MM.1S (cell line): ENCODE results near the gene NR1H2.
"Not testable (repeated sequence)": the region's sequence is repeated elsewhere in the genome, so short reads cannot be mapped to it uniquely, and the experiment has no call there.

ENCODE experiments used
- DNase-seq: peaks from one replicate; pipeline ENCODE4 v3.0.0-alpha.2; 2015
- H2AFZ ChIP-seq: fragments of 300-600 bp; sonication (generic); 2 replicates; pipeline ENCODE4 v1.6.0; 2016; ENCODE audit warnings: antibody characterized with exemption, low read length
- H3F3A ChIP-seq: fragments of 300-600 bp; sonication (generic); 2 replicates; pipeline ENCODE4 v1.6.1; 2016; ENCODE audit warnings: mild to moderate bottlenecking, antibody characterized with exemption, low read length, moderate library complexity, mixed read lengths; ENCODE audit not compliant: insufficient read depth
- H3K27ac ChIP-seq: fragments of 300-600 bp; sonication (generic); 2 replicates; pipeline ENCODE4 v1.5.1; 2016; ENCODE audit warnings: mild to moderate bottlenecking, low read length
- H3K27me3 ChIP-seq: fragments of 300-600 bp; sonication (generic); replicated peaks from 2 replicates; pipeline ENCODE4 v1.6.0; 2016; ENCODE audit warnings: low read length; ENCODE audit not compliant: insufficient read depth
- H3K36me3 ChIP-seq: fragments of 300-600 bp; sonication (generic); replicated peaks from 2 replicates; pipeline ENCODE4 v1.6.1; 2016; ENCODE audit warnings: mild to moderate bottlenecking, low read length, mixed read lengths; ENCODE audit not compliant: insufficient read depth
- H3K4me1 ChIP-seq: fragments of 300-600 bp; sonication (generic); 2 replicates; pipeline ENCODE4 v1.6.1; 2016; ENCODE audit warnings: low read length, mixed read lengths
- H3K4me2 ChIP-seq: fragments of 300-600 bp; sonication (generic); 2 replicates; pipeline ENCODE4 v1.6.0; 2016; ENCODE audit warnings: low read depth, low read length
- H3K4me3 ChIP-seq: fragments of 300-600 bp; sonication (generic); 2 replicates; pipeline ENCODE4 v1.5.1; 2016; ENCODE audit warnings: low read length, mixed read lengths
- H3K79me2 ChIP-seq: fragments of 300-600 bp; sonication (generic); 2 replicates; pipeline ENCODE4 v1.6.1; 2016; ENCODE audit warnings: mixed run types, low read length, mixed read lengths
- H3K9ac ChIP-seq: fragments of 300-600 bp; sonication (generic); 2 replicates; pipeline ENCODE4 v1.6.1; 2016; ENCODE audit warnings: low read length, mixed read lengths
- H3K9me2 ChIP-seq: fragments of 300-600 bp; sonication (generic); replicated peaks from 2 replicates; pipeline ENCODE4 v1.6.1; 2016; ENCODE audit warnings: mild to moderate bottlenecking, low read length, mixed read lengths; ENCODE audit not compliant: insufficient read depth
- H3K9me3 ChIP-seq: fragments of 300-600 bp; sonication (generic); replicated peaks from 2 replicates; pipeline ENCODE4 v1.6.1; 2016; ENCODE audit warnings: mild to moderate bottlenecking, low read length, mixed read lengths; ENCODE audit not compliant: insufficient read depth
- H4K20me1 ChIP-seq: fragments of 300-600 bp; sonication (generic); 2 replicates; pipeline ENCODE4 v1.6.1; 2016; ENCODE audit warnings: mild to moderate bottlenecking, low read length, moderate library complexity, mixed read lengths; ENCODE audit not compliant: insufficient read depth
- EZH2 ChIP-seq: fragments of 300-600 bp; sonication (generic); optimal IDR thresholded peaks from 2 replicates; pipeline ENCODE3; 2017; ENCODE audit warnings: low read depth, mild to moderate bottlenecking, antibody characterized with exemption, low read length, mixed read lengths
- EZH2phosphoT487 ChIP-seq: fragments of 300-600 bp; sonication (generic); IDR thresholded peaks from 2 replicates; pipeline ENCODE4 v1.6.1; 2018; ENCODE audit warnings: antibody characterized with exemption, low read length
- TF ChIP-seq, protein P1 (sequence below): fragments of 300-600 bp; sonication (generic); IDR thresholded peaks from 2 replicates; pipeline ENCODE4 v1.5.1; 2016; ENCODE audit warnings: antibody characterized with exemption, low read length, mixed read lengths

Gene NR1H2

DNA sequence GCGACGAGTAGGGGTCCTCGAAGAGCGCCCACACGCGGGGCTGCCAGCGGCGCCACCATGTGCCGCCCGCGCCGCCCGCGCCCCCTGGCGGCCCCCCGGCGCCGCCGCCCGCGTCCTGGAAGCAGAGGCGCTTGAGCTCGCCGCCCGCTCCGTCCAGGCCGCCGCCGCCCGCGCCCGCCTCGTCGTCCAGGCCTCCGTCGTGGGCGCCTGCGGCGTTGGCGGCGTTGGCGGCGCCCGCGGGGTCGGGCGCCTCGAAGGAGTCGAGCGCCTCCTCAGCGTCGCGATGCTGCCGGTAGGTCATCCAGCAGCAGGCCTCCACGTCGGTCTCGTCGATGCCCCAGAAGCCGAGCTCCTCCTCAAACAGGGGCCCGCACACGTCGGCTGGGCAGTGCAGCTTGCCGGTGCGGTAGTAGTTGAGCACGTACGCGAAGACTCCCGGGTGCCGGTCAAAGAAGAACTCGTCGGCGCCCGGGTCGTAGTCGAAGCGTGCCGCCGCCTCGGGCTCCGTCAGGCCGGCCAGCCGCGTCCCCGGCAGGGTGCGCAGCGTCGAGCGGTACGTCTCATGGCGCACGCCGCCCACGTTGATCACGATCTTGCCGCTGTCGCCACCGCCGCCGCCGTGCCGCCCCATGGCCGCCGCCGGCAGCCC, 47.9 kb upstream of the NR1H2 start:
- Histone ChIP-seq H3K36me3 (no peaks in the 10 kb centered on the region), H3K9ac (no peak overlapping the region), H2AFZ (no peak overlapping the region), H3K27me3 (peaks cover 61% of the 10 kb centered on the region), H3K4me2 (no peak overlapping the region), H3F3A (no peaks in the 10 kb centered on the region), H4K20me1 (no peaks in the 10 kb centered on the region), H3K79me2 (no peaks in the 10 kb centered on the region), H3K9me3 (no peaks in the 10 kb centered on the region), H3K9me2 (no peaks in the 10 kb centered on the region), H3K4me3 (no peak overlapping the region), H3K4me1 (no peaks in the 10 kb centered on the region; the same call in 1 of the 2 replicates), H3K27ac (no peak overlapping the region)
- no peak for TF ChIP-seq EZH2
- no peak for TF ChIP-seq EZH2phosphoT487
- TF ChIP-seq, protein P1, sequence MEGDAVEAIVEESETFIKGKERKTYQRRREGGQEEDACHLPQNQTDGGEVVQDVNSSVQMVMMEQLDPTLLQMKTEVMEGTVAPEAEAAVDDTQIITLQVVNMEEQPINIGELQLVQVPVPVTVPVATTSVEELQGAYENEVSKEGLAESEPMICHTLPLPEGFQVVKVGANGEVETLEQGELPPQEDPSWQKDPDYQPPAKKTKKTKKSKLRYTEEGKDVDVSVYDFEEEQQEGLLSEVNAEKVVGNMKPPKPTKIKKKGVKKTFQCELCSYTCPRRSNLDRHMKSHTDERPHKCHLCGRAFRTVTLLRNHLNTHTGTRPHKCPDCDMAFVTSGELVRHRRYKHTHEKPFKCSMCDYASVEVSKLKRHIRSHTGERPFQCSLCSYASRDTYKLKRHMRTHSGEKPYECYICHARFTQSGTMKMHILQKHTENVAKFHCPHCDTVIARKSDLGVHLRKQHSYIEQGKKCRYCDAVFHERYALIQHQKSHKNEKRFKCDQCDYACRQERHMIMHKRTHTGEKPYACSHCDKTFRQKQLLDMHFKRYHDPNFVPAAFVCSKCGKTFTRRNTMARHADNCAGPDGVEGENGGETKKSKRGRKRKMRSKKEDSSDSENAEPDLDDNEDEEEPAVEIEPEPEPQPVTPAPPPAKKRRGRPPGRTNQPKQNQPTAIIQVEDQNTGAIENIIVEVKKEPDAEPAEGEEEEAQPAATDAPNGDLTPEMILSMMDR, result no peak
- no peak for DNase-seq

DNA sequence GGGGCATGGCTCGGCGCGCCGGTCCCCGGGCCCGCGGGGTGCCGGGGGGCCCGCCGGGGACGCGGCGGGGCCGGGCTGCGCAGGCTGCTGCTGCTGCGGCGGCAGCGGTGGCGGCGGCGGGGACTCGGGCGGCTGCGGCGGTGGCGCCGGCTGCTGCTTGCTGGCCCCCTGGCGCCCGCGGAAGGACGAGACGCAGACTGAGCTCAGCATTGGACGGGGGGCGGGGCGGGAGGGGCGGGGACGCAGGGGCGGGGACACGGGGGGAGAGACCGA, 47.4 kb upstream of the NR1H2 start:
- no peak overlapping the region for H2AFZ ChIP-seq
- no peak overlapping the region for H3K9ac ChIP-seq
- H3F3A ChIP-seq, result no peaks in the 10 kb centered on the region
- DNase-seq, result no peak
- no peak overlapping the region for H3K27ac ChIP-seq
- TF ChIP-seq EZH2 (no peak), EZH2phosphoT487 (no peak)
- TF ChIP-seq, protein P1, result no peak
- no peaks in the 10 kb centered on the region for H3K36me3 ChIP-seq
- H3K79me2 ChIP-seq, result no peaks in the 10 kb centered on the region
- no peaks in the 10 kb centered on the region for H3K9me2 ChIP-seq
- H3K27me3 ChIP-seq, result peaks cover 57% of the 10 kb centered on the region
- H3K4me2 ChIP-seq, result no peak overlapping the region
- H3K4me3 ChIP-seq, result no peak overlapping the region
- no peaks in the 10 kb centered on the region for H3K9me3 ChIP-seq
- peaks cover under 1% of the 10 kb centered on the region; the same call in 1 of the 2 replicates for H3K4me1 ChIP-seq
- no peaks in the 10 kb centered on the region for H4K20me1 ChIP-seq

DNA sequence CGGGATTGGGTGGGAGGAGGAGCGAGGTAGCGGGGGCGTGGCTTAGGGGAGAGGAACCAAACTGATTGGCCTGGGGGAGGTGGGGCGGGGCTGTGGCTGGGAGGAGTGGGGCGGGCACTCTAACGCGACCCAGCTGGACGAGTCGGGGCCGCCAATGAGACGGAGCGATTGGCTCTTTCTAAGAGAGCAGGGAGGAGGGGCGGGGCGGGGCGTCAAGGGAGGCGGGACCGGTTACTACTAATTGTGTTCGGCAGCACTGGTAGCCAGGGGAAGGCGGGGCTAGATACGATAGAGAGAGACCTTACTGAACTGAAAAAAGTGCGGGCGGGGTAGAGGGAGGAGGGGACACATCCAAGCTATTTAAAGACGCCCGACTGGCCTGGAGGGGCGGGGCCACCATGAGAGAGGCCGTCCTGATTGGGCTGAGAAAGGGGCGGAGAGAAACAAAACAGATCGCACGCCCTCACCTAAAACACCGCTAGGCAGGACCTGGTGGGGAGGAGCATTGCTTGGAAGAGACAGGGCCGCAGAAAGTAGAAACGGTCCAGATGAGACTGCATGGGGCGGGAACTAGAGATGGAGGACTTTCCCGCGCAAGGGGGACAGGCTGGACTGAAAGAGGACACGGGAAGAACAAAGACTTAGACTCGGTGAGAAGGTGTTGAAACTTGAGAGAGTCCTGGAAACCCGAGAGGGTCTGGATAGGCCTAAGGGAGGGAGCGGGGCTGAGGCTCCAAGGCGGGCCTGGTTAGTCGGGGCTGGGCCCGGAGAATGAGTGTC, 46.9 kb upstream of the NR1H2 start, which contains the start of gene KCNC3:
KCNC3 (minus strand) TSS at position 232 of the 780 bp plus-strand sequence. CDS start 295 bp downstream, outside the sequence.
- Histone ChIP-seq H3K4me2 (no peak within 1 kb of the TSS), H3K36me3 (no peaks in the 10 kb centered on the region), H3K4me1 (peaks cover 5% of the 10 kb centered on the region; the same call in 1 of the 2 replicates), H3K27ac (no peak within 1 kb of the TSS), H3F3A (no peaks in the 10 kb centered on the region), H3K9me3 (no peaks in the 10 kb centered on the region), H3K9me2 (no peaks in the 10 kb centered on the region), H2AFZ (no peak within 1 kb of the TSS), H3K79me2 (no peaks in the 10 kb centered on the region), H3K27me3 (peaks cover 55% of the 10 kb centered on the region), H3K4me3 (no peak within 1 kb of the TSS), H4K20me1 (no peaks in the 10 kb centered on the region), H3K9ac (no peak within 1 kb of the TSS)
- no peak for DNase-seq
- TF ChIP-seq, protein P1, result no peak
- TF ChIP-seq EZH2 (no peak), EZH2phosphoT487 (no peak)

DNA sequence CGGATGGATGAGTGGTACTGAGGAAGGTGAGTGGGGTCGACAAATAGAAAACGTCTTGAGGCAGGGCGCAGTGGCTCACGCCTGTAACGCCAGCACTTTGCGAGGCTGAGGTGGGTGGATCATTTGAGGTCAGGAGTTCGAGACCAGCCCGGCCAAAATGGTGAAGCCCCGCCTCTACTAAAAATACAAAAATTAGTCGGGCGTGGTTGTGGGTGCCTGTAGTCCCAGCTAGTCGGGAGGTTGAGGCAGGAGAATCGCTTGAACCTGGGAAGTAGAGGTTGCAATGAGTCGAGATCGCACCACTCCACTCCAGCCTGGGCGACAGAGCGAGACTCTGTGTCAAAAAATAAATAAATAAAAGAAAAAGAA, 46.3 kb upstream of the NR1H2 start:
- H4K20me1 ChIP-seq, H3K79me2 ChIP-seq, H3K4me2 ChIP-seq, DNase-seq, H3F3A ChIP-seq, H3K9me3 ChIP-seq, H3K36me3 ChIP-seq, H3K4me3 ChIP-seq, H2AFZ ChIP-seq, H3K9ac ChIP-seq, H3K4me1 ChIP-seq, H3K9me2 ChIP-seq, H3K27ac ChIP-seq: not testable (repeated sequence)
- H3K27me3 ChIP-seq, result peaks cover 53% of the 10 kb centered on the region
